Psoas muscle (tissue), 8 donors: ENCODE measurements around the gene ZNF764. TPM values are rescaled to one million over a fixed set of nuclear protein-coding genes. Genes with fewer than 3 reads are reported as not detected.

Source experiments
- ATAC-seq, 4 donors: fragments of 200-7000 bp; cut with Tn5 transposase; one replicate each; pipeline ENCODE4 v1.9.1; 2020; ENCODE audit warnings: moderate library complexity in 3 of 4, mild to moderate bottlenecking in 2 of 4
- DNase-seq, 2 donors: peaks; one replicate each; pipeline ENCODE4 v3.0.0-alpha.2; 2020
- H3K27ac ChIP-seq: fragments of 200-600 bp; one replicate; pipeline ENCODE4 v1.8.0; 2022
- H3K27me3 ChIP-seq, 3 donors: fragments of 200-600 bp in 1 of 3; one replicate each; pipeline versions ENCODE4 v1.6.1 to v1.8.0; 2013 to 2022; ENCODE audit warnings: low read length in 2 of 3, mild to moderate bottlenecking in 2 of 3, moderate library complexity in 1 of 3; ENCODE audit not compliant: insufficient read depth in 3 of 3
- H3K36me3 ChIP-seq, 2 donors: fragments of 200-600 bp in 1 of 2; one replicate each; pipeline versions ENCODE4 v1.6.1 to v1.8.0; 2013 to 2022; ENCODE audit warnings: low read depth in 1 of 2, mild to moderate bottlenecking in 1 of 2, moderate library complexity in 1 of 2; ENCODE audit not compliant: insufficient read depth in 1 of 2
- H3K4me1 ChIP-seq: fragments of 200-600 bp; one replicate; pipeline ENCODE4 v1.8.0; 2022
- H3K4me3 ChIP-seq: fragments of 200-600 bp; one replicate; pipeline ENCODE4 v1.8.0; 2022; ENCODE audit warnings: mild to moderate bottlenecking
- H3K9me3 ChIP-seq: fragments of 200-600 bp; one replicate; pipeline ENCODE4 v1.8.0; 2022
- WGBS, 3 donors: extraction: QIAGEN DNeasy Blood & Tissue Kit; methylation state at CpG; one replicate each; pipeline versions ENCODE4 v1.1.6 to v1.1.7; 2013; 5-methylcytosine and 5-hydroxymethylcytosine counted together
- intact Hi-C, 2 donors: fragments of 100-400 bp; cut with DNase I; formaldehyde crosslinking; loops; one replicate each; pipeline versions ENCODE4 v1.11.0 to v1.14.2; 2022
- polyA plus RNA-seq, 3 donors: library from polyadenylated mRNA; stranded (reverse); fragments of 200-250 nt; gene quantifications; one replicate each; pipeline ENCODE4 v1.2.3, GENCODE V29; 2013
- total RNA-seq, 4 donors: library from RNA; stranded (reverse); fragmentation: NEBNext Ultra II Directional in 2 of 4; extraction: Animal tissue kit (Norgen Biotek cat#: 25700) in 2 of 4; gene quantifications; one replicate each; pipeline versions ENCODE4 v1.2.1 to v1.2.4, GENCODE V29; 2021 to 2023
- TF ChIP-seq, protein P1 (sequence below): fragments of 200-600 bp; IDR thresholded peaks from one replicate; pipeline ENCODE4 v1.8.0; 2022; ENCODE audit warnings: antibody characterized with exemption
- donor health status: healthy with polysubstance abuse.
- donor health status: DM: no; HTN: no; CAD: no; lungs with moderate emphysema.
- donor health status: Bipolar disorder and iron deficiency.
- donor health status: healthy.
- donor health status: DM: yes; HTN: yes; CAD: no.
- donor health status: DM: no; HTN: no; CAD: no.
- donor health status: DM: no; HTN: no; CAD: no.
- donor health status: DM: yes; HTN: yes; CAD: no.

Gene ZNF764
- total and polyA plus RNA-seq, 7 donors = 1.9 to 8.7 (median 5.1) TPM

DNA sequence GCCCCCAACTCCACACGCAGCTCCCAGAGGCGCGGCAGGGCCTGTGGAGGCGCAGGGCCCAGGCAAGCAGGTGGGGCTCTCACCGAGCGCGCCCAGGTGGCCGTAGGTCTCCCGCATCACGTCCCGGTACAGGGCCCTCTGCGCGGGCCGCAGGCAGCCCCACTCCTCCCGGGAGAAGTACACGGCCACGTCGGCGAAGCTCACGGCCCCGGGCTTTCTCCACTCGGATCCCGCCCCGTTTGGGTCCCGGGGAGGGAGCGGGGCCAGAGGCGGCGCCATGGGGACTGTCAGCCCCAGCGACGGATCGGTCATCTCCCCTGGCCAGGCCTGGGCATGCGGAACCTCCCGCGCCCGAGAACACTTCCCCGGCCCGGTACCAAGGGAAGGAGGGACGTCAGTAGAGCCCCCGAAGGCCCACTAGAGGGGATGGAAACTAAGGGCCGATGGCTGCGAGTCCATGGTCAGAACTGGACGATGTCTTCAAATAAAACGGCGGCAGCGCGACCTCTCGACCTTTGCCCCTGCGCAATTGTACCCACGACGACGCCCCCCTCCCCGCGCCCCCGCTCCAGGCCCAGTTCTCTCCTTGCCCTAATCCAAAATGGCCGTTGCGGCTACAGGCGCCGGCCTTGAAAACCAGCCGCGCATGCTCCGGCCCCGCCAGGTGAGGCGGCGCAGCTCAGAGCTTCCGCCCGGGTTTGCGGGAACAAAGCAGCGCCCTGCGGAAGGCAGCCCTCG is 23.6 kb downstream of the ZNF764 start, which contains the start of gene ZNF747:
ZNF747 (minus strand) TSS at position 491 of the 738 bp plus-strand sequence; CDS start at position 312, 179 bp downstream.
- H3K9me3 ChIP-seq = no peaks in the 10 kb centered on the region
- TF ChIP-seq, protein P1, sequence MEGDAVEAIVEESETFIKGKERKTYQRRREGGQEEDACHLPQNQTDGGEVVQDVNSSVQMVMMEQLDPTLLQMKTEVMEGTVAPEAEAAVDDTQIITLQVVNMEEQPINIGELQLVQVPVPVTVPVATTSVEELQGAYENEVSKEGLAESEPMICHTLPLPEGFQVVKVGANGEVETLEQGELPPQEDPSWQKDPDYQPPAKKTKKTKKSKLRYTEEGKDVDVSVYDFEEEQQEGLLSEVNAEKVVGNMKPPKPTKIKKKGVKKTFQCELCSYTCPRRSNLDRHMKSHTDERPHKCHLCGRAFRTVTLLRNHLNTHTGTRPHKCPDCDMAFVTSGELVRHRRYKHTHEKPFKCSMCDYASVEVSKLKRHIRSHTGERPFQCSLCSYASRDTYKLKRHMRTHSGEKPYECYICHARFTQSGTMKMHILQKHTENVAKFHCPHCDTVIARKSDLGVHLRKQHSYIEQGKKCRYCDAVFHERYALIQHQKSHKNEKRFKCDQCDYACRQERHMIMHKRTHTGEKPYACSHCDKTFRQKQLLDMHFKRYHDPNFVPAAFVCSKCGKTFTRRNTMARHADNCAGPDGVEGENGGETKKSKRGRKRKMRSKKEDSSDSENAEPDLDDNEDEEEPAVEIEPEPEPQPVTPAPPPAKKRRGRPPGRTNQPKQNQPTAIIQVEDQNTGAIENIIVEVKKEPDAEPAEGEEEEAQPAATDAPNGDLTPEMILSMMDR = peak; percentile 0
- peak within 1 kb of the TSS; percentile 97 for H3K27ac ChIP-seq
- H3K4me3 ChIP-seq = peak within 1 kb of the TSS; percentile 94
- WGBS, 3 donors = 0 to 1% (median 1%) methylated on average over 58 to 70 of the region's 70 CpGs
- intact Hi-C loops = loop anchor here (1.0 to 10.0 kb wide), 5 partner anchors 24 to 105 kb away; partner anchors contain the start of genes ZNF764 (in 2 of the 2) and ZNF785 (in 1 of the 2)
- peaks cover 4 to 36% of the 10 kb centered on the region in 2 donors for H3K36me3 ChIP-seq
- ATAC-seq (peak; percentile 91 to 94 (median 92)), DNase-seq (peak; percentile 95 to 97)
- H3K4me1 ChIP-seq = peaks cover 17% of the 10 kb centered on the region
- H3K27me3 ChIP-seq = no peaks in the 10 kb centered on the region

DNA sequence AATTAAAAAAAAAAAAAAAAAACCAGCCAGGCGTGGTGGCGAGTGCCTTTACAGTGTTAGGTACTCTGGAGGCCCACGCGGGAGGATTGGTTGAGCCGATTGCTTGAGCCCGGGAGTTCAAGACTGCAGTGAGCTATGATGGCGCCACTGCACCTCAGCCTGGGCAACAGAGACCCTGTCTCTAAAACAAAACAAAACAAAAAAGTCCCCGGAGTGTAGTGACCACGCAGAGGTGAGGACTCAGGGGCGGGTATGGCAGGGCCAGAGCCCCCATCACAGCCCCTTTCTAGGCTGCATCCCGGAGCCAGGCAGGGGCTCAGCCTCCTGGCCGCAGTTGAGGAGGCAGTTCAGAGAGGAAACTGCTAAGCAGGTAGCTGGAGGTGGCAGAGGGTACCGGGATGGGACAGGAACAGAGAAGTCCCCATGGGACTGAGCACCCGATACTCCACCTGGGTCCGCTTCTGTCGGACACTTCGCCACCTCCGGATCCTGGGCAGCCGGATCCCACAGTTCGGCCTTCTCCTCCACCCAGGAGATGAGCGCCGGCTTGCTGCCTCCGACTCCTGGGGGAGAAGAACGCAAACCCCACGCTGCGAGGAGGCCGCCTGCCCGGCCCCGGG is 24.3 kb downstream of the ZNF764 start:
- H3K4me1 ChIP-seq = peaks cover 17% of the 10 kb centered on the region
- H3K4me3 ChIP-seq = peak overlapping the region; percentile 94
- DNase-seq (no peak), ATAC-seq (peak in 2 of 4 donors; percentile 1 to 2)
- peaks cover 4 to 36% of the 10 kb centered on the region in 2 donors for H3K36me3 ChIP-seq
- intact Hi-C loops = loop anchor here (2.0 to 10.0 kb wide), 3 partner anchors 25 to 101 kb away; partner anchors contain the start of genes ZNF764 (in 1 of the 2) and ZNF785 (in 1 of the 2)
- H3K27ac ChIP-seq = peak overlapping the region; percentile 97
- WGBS, 3 donors = 16 to 22% (median 18%) methylated on average over 22 to 29 of the region's 29 CpGs
- H3K27me3 ChIP-seq = no peaks in the 10 kb centered on the region
- TF ChIP-seq, protein P1 = peak; percentile 0
- H3K9me3 ChIP-seq = no peaks in the 10 kb centered on the region

DNA sequence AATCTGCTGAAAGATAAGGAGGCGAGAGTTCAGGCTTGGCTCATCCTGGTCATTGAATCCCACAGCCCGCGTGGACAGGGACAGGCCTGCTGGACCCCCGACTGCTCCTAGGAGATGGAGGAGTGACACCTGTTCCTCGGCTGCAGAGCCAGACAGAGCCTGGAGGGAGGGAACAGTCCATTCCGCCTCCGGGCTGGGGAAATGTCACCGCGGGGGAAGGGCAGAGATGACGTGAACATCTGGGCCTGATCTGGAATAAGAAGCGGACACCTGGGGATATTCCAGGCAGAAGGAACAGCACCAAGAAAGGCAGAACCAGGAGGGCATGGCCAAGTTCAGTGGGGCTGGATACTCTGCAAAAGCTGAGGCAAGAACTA is 25.0 kb downstream of the ZNF764 start:
- TF ChIP-seq, protein P1 = no peak
- intact Hi-C loops = loop anchor here in 1 of 2 donors (10.0 kb wide), 1 partner anchor 102 kb away; no protein-coding TSS in a partner anchor
- H3K4me1 ChIP-seq = peaks cover 18% of the 10 kb centered on the region
- no peaks in the 10 kb centered on the region for H3K27me3 ChIP-seq
- DNase-seq (no peak), ATAC-seq (no peak)
- peak overlapping the region; percentile 97 for H3K27ac ChIP-seq
- peak overlapping the region; percentile 94 for H3K4me3 ChIP-seq
- H3K9me3 ChIP-seq = no peaks in the 10 kb centered on the region
- peaks cover 4 to 36% of the 10 kb centered on the region in 2 donors for H3K36me3 ChIP-seq
- WGBS, 3 donors = 39 to 55% (median 43%) methylated on average over 11 of the region's 11 CpGs

DNA sequence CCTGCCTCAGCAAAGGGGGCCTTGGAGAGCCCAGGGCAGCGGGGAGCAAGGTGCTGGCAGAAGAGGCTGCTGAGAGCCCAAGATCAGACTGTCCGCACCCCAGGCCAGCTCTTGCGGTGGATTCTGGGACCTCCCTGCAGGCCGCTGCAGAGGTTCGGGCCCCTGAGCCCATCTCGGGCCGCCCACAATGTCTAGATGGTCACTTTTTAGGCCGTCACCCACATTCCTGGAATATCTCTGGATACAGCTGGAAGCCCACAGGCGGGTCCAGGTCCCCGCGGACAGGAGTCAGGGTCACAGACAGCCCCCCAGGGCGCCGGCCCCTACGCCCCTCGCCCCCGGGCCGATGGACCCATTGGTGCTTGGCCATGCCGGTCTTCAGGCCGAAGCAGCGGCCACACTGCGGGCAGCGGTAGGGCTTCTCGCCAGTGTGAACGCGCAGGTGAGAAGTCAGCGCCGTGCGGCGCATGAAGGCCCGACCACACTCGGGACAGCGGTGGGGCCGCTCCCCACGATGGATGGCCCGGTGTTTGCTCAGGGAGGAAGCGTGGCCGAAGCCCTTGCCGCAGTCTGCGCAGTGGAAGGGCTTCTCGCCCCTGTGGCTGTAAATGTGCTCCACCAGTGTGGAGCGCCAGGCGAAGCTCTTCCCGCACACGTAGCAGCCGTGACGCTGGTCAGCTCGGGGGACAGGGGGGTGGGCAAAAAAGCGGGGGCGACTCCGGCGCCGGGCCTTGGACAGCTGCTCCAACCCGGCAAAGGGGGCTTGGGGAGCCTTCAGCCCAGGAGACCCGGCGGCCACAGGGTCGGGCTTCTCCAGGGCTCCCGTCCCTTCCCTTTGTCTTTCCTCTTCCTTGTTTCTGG is 25.7 kb downstream of the ZNF764 start:
- H3K4me1 ChIP-seq = peaks cover 24% of the 10 kb centered on the region
- DNase-seq = no peak
- intact Hi-C loops = loop anchor here in 1 of 2 donors (10.0 kb wide), 1 partner anchor 102 kb away; no protein-coding TSS in a partner anchor
- ATAC-seq = no peak
- TF ChIP-seq, protein P1 = no peak
- no peaks in the 10 kb centered on the region for H3K9me3 ChIP-seq
- 93 to 94% (median 93%) methylated on average over 57 of the region's 57 CpGs for WGBS, 3 donors
- H3K27me3 ChIP-seq = no peaks in the 10 kb centered on the region
- H3K36me3 ChIP-seq = peaks cover 4 to 36% of the 10 kb centered on the region in 2 donors
- H3K27ac ChIP-seq = peak overlapping the region; percentile 97
- H3K4me3 ChIP-seq = peak overlapping the region; percentile 94
